BE2C (cell line): ENCODE data around the gene SLC25A47.

Experiments
- DNase-seq: peaks from one replicate; pipeline ENCODE4 v3.0.0-alpha.2; 2020
- H3K27me3 ChIP-seq: fragments of 250-450 bp; sonication (Bioruptor Pico); 2 replicates; pipeline ENCODE4 v1.5.1; 2020; ENCODE audit warnings: mild to moderate bottlenecking
- H3K36me3 ChIP-seq: fragments of 250-450 bp; sonication (Bioruptor Pico); 2 replicates; pipeline ENCODE4 v1.5.1; 2020; ENCODE audit warnings: mild to moderate bottlenecking
- H3K4me1 ChIP-seq: fragments of 250-450 bp; sonication (Bioruptor Pico); 2 replicates; pipeline ENCODE4 v1.5.1; 2020
- H3K4me3 ChIP-seq: 2 replicates; pipeline ENCODE4 v1.5.1; 2011; ENCODE audit warnings: low read depth, low read length
- H3K9me3 ChIP-seq: fragments of 250-450 bp; sonication (Bioruptor Pico); 2 replicates; pipeline ENCODE4 v1.5.1; 2020
- TF ChIP-seq, protein P1 (sequence below): IDR thresholded peaks from 2 replicates; pipeline ENCODE4 v1.5.1; 2012; ENCODE audit warnings: mild to moderate bottlenecking, low read depth, low read length

SLC25A47 gene

DNA sequence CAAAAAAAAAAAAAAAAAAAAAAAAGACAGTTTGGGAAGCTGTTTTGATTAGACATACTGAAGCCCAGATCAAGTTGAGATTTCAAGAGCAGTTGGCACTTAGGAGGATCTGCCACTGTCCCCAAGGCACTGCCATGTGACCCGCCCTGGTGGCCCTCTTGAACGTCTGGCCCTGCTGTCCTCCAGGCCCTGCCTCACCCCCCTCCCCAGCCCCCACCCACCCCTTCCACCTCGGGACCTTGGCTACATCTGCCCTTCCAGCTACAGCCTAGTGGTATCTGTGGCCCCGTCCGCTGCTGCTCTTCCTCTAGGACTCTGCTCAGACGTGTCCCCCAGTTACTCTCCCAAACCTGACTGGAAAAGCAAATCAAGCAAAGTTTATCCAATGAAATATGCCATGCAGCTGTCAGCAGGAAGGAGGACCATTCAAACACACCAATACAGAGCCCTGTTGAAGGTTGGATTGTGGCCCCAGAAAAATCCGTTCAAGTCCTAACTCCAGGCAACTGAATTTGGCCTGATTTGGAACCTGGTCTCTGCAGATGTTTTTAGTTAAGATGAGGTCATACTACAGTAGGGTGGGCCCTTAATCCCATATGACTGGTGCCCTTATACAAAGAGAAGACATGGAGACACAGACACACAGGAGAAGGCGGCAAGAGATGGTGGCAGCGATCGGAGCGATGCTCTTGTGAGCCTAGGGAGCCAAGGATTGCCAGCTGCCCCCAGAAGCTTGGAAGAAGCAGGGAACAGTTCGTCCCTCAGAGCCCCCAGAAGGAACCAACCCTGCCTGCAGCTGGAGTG is 34.6 kb upstream of the SLC25A47 start:
- peaks cover 9% of the 10 kb centered on the region; the same call in 1 of the 2 replicates for H3K4me1 ChIP-seq
- peaks cover 3% of the 10 kb centered on the region; the same call in 1 of the 2 replicates for H3K36me3 ChIP-seq
- no peak overlapping the region for H3K4me3 ChIP-seq
- TF ChIP-seq, protein P1, sequence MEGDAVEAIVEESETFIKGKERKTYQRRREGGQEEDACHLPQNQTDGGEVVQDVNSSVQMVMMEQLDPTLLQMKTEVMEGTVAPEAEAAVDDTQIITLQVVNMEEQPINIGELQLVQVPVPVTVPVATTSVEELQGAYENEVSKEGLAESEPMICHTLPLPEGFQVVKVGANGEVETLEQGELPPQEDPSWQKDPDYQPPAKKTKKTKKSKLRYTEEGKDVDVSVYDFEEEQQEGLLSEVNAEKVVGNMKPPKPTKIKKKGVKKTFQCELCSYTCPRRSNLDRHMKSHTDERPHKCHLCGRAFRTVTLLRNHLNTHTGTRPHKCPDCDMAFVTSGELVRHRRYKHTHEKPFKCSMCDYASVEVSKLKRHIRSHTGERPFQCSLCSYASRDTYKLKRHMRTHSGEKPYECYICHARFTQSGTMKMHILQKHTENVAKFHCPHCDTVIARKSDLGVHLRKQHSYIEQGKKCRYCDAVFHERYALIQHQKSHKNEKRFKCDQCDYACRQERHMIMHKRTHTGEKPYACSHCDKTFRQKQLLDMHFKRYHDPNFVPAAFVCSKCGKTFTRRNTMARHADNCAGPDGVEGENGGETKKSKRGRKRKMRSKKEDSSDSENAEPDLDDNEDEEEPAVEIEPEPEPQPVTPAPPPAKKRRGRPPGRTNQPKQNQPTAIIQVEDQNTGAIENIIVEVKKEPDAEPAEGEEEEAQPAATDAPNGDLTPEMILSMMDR, result no peak
- H3K9me3 ChIP-seq, result no peaks in the 10 kb centered on the region
- H3K27me3 ChIP-seq, result no peaks in the 10 kb centered on the region
- DNase-seq, result no peak

DNA sequence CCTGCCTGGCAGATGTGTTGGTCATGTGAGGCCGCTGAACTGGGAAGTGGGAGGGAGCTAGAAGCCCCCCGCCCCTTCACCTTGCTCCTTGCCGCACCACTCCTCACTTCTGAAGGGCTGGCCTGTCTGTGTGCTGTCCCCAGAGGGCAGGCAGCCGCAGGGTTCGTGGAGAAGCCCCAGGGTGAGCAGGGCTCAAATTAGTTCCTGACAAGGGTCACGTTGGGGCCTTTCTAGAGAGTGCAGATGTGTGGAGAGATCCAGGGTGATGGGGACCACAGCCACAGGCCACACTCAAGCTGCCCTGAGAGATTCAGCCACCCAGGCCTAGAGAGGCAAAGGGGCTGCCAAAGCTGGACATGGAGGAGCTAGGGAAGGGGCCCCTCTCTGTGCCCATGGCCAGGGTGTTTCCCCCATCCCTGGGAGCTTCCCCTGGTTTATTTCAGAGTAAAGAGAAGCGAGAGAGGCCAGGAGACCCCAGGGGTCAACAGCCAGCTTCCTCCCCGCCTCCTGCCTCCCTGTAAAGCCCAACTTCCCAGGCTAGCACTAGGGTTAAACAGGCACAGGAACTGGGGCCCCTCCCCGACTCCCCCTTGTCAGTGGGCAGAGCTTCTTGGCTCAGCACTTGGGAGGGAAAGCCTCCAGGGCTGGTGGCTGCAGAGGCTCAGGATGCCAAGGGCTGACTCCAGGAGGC is 33.1 kb upstream of the SLC25A47 start:
- Histone ChIP-seq H3K9me3 (no peaks in the 10 kb centered on the region), H3K4me1 (peaks cover 6% of the 10 kb centered on the region; the same call in 1 of the 2 replicates), H3K27me3 (no peaks in the 10 kb centered on the region), H3K36me3 (no peaks in the 10 kb centered on the region), H3K4me3 (no peak overlapping the region)
- peak; percentile 31 for DNase-seq
- TF ChIP-seq, protein P1, result no peak

DNA sequence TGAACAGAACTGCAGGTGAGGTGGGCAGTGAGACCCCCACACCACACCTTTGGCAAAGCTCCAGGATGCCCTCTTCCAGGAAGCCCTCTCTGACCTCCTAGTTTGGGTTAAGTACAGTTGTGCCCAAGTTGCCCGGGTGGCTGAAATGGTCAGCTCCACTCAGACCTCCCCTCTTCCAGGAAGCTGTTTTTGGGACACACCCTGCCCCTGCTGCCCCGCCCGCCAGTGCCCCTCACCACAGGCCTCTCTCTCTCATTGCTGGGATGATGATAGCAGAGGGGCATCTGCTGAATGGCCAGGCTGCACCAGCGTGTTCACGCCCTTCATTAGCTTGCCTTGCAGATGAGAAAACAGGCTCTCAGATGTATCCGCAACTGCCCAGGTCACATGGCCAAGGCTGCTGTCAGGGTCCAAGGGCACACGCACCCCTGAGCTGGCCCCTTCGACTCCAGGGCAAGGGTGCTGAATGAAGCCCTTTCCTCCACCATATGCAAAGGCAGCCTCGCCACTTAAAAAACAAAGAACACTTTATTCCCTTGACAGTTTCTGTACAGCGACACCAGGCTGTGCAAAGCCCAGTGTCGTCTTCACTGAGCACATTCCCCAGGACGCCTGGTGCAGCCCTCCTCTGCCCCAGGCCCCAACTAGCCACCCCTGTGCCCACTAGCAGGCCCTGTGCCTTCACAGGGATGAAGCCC is 32.4 kb upstream of the SLC25A47 start:
- H3K4me1 ChIP-seq, result peaks cover 6% of the 10 kb centered on the region; the same call in 1 of the 2 replicates
- no peak for DNase-seq
- no peak overlapping the region for H3K4me3 ChIP-seq
- no peaks in the 10 kb centered on the region for H3K36me3 ChIP-seq
- TF ChIP-seq, protein P1, result no peak
- H3K9me3 ChIP-seq, result no peaks in the 10 kb centered on the region
- no peaks in the 10 kb centered on the region for H3K27me3 ChIP-seq

DNA sequence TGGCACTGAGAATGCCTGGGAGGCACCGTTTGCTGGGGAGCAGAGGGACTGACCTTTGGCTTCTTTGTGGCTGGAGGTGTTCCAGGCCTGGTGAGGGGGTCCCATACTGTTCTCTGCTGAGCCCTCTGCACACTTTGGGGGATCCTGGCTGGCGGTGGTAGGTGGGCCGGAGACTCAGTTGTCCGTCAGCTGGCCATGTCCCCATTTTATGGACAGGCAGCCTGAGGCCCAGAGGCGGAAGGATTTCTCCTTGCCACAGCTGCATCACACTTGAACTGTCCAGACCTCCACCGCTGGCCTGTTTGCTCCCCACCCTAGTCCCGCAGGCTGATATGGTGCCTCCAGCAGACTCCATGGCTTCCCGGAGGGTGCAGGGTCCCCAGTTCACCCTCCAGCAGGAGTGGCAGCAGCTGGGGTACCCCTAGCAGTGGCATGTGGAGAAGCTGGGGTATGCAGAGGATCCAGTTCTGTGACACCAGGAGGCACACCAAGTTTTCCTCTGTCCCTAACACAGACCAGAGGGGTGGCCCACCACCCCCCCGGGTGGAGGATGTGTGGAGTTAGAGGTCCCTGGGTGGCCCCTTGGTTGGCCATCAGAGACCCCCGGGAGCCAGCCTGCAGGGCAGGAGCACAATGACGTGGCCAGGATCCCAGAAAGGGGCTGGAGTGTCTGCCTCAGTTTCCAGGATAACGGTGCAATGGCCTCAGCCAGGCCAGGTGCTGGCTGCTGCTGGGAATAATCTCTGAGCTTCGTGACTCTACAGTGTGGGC is 31.6 kb upstream of the SLC25A47 start:
- Histone ChIP-seq H3K4me3 (no peak overlapping the region), H3K4me1 (peaks cover 6% of the 10 kb centered on the region; the same call in 1 of the 2 replicates), H3K36me3 (no peaks in the 10 kb centered on the region), H3K9me3 (no peaks in the 10 kb centered on the region), H3K27me3 (no peaks in the 10 kb centered on the region)
- TF ChIP-seq, protein P1, result no peak
- no peak for DNase-seq

DNA sequence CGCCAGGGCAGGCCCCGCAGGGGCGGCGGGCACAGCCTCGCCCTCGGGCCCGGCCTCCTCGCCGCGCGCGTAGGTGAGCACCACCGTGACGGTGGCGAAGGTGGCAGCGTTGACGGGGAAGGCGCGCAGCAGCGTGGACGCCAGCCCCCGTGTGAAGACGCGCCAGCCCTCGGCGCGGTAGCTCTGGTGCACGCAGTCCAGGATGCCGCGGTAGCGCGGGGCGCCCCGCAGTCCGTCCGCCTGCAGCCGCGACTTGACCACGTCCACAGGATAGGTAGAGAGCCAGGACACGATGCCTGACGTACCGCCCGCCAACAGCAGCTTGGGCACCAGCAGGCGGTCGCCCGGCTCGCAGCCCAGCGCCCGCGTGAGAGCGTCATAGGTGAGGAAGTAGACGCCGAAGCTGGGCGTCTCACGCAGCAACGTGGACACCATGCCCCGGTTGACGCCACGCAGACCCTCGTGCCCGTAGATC is 30.8 kb upstream of the SLC25A47 start:
- Histone ChIP-seq H3K36me3 (no peaks in the 10 kb centered on the region), H3K9me3 (no peaks in the 10 kb centered on the region), H3K4me1 (peaks cover 6% of the 10 kb centered on the region; the same call in 1 of the 2 replicates), H3K27me3 (no peaks in the 10 kb centered on the region), H3K4me3 (no peak overlapping the region)
- no peak for DNase-seq
- TF ChIP-seq, protein P1, result no peak
